ENCODE results near the gene PLLP.

DNA sequence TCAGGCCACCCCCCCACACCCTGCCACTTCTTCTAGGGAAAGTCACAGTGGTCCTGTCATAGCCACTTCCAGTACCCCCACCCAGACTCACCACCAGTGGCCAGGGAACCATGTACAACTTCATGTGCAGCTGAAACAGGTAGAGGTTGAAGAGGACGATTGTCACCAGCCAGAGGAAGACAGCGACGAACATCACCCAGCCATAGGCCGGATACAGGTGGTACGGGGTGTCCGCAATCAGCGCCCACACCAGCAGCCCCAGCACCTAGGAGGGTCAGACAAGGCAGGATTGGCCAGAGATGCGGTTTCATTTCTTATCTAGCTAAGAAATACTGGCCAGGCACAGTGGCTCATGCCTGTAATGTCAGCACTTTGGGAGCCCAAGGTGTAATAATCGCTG is 22.7 kb downstream of the PLLP start:
- TF ChIP-seq POLR2A (IDR thresholded peaks at IDR 0.05), result no peak
- TF ChIP-seq, protein P1, sequence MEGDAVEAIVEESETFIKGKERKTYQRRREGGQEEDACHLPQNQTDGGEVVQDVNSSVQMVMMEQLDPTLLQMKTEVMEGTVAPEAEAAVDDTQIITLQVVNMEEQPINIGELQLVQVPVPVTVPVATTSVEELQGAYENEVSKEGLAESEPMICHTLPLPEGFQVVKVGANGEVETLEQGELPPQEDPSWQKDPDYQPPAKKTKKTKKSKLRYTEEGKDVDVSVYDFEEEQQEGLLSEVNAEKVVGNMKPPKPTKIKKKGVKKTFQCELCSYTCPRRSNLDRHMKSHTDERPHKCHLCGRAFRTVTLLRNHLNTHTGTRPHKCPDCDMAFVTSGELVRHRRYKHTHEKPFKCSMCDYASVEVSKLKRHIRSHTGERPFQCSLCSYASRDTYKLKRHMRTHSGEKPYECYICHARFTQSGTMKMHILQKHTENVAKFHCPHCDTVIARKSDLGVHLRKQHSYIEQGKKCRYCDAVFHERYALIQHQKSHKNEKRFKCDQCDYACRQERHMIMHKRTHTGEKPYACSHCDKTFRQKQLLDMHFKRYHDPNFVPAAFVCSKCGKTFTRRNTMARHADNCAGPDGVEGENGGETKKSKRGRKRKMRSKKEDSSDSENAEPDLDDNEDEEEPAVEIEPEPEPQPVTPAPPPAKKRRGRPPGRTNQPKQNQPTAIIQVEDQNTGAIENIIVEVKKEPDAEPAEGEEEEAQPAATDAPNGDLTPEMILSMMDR (IDR thresholded peaks at IDR 0.05), result no peak
